GM12873 (cell line): ENCODE measurements around the gene NUP42.

Source experiments
- CTCF ChIP-seq: IDR thresholded peaks from 2 replicates; pipeline ENCODE4 v1.5.1; 2012; ENCODE audit warnings: low read depth, mild to moderate bottlenecking, moderate library complexity, low read length, control low read depth; ENCODE audit not compliant: insufficient read depth; ENCODE audit errors: missing control alignments

Gene NUP42

GRCh38 chr7:23184709-23185359 lies 3.0 kb downstream of the NUP42 start:
- peak; percentile 48 for TF ChIP-seq CTCF

DNA sequence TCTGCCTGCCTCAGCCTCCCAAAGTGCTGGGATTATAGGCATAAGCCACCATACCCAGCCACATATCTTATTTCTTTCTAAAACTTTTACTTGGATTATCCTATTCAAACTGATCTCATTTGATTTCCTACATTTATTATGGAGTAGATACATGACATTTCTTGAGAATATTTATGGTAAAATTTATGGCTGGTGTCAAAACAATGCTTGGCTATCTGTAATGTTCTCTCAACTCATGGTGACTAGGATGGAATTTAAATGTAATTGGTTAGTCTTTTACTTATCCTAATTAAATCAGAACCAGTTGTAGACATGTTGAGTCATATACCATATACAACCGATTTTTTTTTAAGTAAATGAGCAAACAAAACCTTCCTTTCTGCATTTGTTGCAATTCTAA lies 4.1 kb downstream of the NUP42 start:
- TF ChIP-seq CTCF: no peak

- TF ChIP-seq CTCF: no peak
Measured at GRCh38 chr7:23191022-23191421, 9.2 kb downstream of the NUP42 start.

DNA sequence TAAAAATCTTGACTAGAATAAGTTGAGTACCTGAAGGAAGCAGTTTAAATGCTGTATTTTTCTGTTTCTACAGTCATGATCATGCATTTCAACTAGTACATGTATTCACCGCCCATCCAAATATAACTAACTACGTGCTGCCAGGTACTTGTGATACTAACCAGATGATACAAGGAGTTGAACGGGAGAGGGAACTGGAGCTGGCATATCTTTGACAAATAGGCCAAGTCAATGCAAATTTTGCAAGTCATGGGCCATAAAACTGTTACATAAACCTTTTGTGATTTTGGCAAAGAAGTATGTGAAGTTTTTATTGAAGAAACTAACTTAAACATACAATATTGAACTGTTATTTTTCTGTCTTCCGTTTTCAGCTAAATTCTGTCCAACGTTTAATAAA lies 14.5 kb downstream of the NUP42 start:
- no peak for TF ChIP-seq CTCF

GRCh38 chr7:23200331-23200730 lies 18.5 kb downstream of the NUP42 start:
- no peak for TF ChIP-seq CTCF

DNA sequence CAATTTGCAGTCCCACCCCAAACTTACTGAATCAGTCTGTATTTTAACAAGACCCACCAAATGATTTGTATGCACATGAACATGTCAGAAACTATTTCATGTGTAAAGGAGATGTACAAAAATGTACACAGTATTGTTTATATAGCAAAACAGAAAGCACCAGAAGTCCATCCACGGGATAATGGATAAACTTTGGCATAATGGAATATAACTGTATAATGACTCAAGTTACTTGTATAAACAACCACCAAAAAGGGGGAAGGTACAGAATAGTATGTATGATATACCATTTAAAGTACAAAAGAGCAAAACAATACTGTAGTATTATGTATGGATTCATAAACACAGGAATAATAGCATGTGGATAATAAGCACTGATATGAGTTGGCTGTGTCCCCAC lies 22.4 kb downstream of the NUP42 start:
- no peak for TF ChIP-seq CTCF

DNA sequence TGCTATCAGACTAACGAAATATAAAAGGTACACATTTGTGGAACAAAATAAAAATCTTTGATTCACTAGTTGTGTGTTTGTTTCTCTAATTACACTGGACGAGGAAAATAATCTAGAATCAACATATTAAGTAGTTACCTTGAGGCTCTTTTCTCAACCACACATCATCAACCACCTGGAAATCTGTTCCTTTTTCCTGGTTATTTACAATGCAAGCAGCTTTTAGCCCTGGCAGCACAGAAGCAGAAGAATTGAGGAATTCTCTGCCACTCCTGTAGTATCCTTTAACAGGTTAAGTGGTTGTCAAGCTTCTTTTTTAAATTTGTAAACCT lies 23.7 kb downstream of the NUP42 start:
- TF ChIP-seq CTCF: no peak
